GM12878 (cell line): Measurements from ENCODE around the gene TUBGCP2. TPM values are rescaled to one million over a fixed set of nuclear protein-coding genes. Genes with fewer than 3 reads are reported as not detected.

ENCODE experiments used
- ATAC-seq: fragments of 200-7000 bp; cut with Tn5 transposase; 3 replicates; pipeline ENCODE4 v1.9.1; 2020; ENCODE audit warnings: mild to moderate bottlenecking, moderate library complexity
- BruUV-seq: library from RNA; stranded (reverse); fragments of 400-500 nt; replicated peaks from 2 replicates; lab custom pipeline; 2021; lab: Mats Ljungman, UMichigan
- CTCF ChIA-PET: fragments of 300-600 bp; sonication (Branson Sonifier 250); formaldehyde crosslinking; extraction: SDS; loops from one replicate; lab custom pipeline; 2021; ENCODE audit warnings: inconsistent platforms; lab: Yijun Ruan, JAX
- POLR2A ChIA-PET: fragments of 350-600 bp; formaldehyde crosslinking; extraction: SDS; loops from one replicate; lab custom pipeline; 2021; ENCODE audit warnings: inconsistent platforms; lab: Charles Lee
- RAD21 ChIA-PET: fragments of 300-600 bp; sonication (Branson Sonifier 250); formaldehyde crosslinking; loops from one replicate; lab custom pipeline; 2023; ENCODE audit warnings: antibody characterized with exemption; ENCODE audit not compliant: unreplicated experiment; lab: Charles Lee
- SMC1A ChIA-PET: fragments of 300-600 bp; sonication (Branson Sonifier 250); formaldehyde crosslinking; loops from one replicate; lab custom pipeline; 2023; ENCODE audit not compliant: unreplicated experiment, uncharacterized antibody; lab: Charles Lee
- DNase-seq: peaks from one replicate; pipeline ENCODE4 v3.0.0-alpha.2; 2011; ENCODE audit warnings: low read depth, low spot score
- FAIRE-seq: peaks from 3 replicates; lab custom pipeline; 2011; peaks lifted over from hg19 to GRCh38; lab: Jason Lieb, UNC
- H2AFZ ChIP-seq: 2 replicates; pipeline ENCODE4 v1.6.0; 2011; ENCODE audit warnings: low read depth, low read length, control low read depth; ENCODE audit not compliant: control insufficient read depth
- H3K27ac ChIP-seq: 2 replicates; pipeline ENCODE4 v1.5.1; 2011; ENCODE audit warnings: control low read depth; ENCODE audit not compliant: control insufficient read depth, insufficient read depth
- H3K27me3 ChIP-seq, 2 experiments: replicated peaks in 1 of 2; 2 replicates each; pipeline versions ENCODE4 v1.6.0 to v1.6.1; 2011; ENCODE audit warnings: low read length in 1 of 2; ENCODE audit not compliant: control insufficient read depth in 2 of 2, insufficient read depth in 2 of 2
- H3K36me3 ChIP-seq, 2 experiments: 2 replicates each; pipeline ENCODE4 v1.5.1; 2011; ENCODE audit warnings: low read length in 1 of 2; ENCODE audit not compliant: control insufficient read depth in 2 of 2, insufficient read depth in 2 of 2
- H3K4me1 ChIP-seq: 2 replicates; pipeline ENCODE4 v1.6.1; 2011; ENCODE audit warnings: mild to moderate bottlenecking, low read length, moderate library complexity, mixed read lengths; ENCODE audit not compliant: control insufficient read depth, insufficient read depth
- H3K4me2 ChIP-seq: 2 replicates; pipeline ENCODE4 v1.6.0; 2011; ENCODE audit warnings: control low read depth; ENCODE audit not compliant: control insufficient read depth, insufficient read depth
- H3K4me3 ChIP-seq: fragments of 200-600 bp; sonication (generic); 2 replicates; pipeline ENCODE4 v1.5.1; 2016
- H3K79me2 ChIP-seq: 2 replicates; pipeline ENCODE4 v1.6.0; 2011; ENCODE audit warnings: low read length; ENCODE audit not compliant: control insufficient read depth, insufficient read depth
- H3K9ac ChIP-seq: 2 replicates; pipeline ENCODE4 v1.8.0; 2011; ENCODE audit warnings: low read length, control low read depth, mixed read lengths; ENCODE audit not compliant: control insufficient read depth, insufficient read depth
- H3K9me3 ChIP-seq: replicated peaks from 3 replicates; pipeline ENCODE4 v1.5.1; 2011; ENCODE audit warnings: mild to moderate bottlenecking, low read length; ENCODE audit not compliant: control insufficient read depth, insufficient read depth
- H4K20me1 ChIP-seq: 2 replicates; pipeline ENCODE4 v1.6.0; 2011; ENCODE audit not compliant: control insufficient read depth, insufficient read depth
- BHLHE40 ChIP-seq, 2 experiments: fragments of 450-650 bp in 1 of 2; IDR thresholded peaks; 2 replicates each; pipeline ENCODE4 v1.6.1; 2011 to 2017; ENCODE audit warnings: low read depth in 2 of 2, borderline replicate concordance in 1 of 2, improper control_type of control experiment in 1 of 2, low read length in 1 of 2, mild to moderate bottlenecking in 1 of 2
- CREB1 ChIP-seq: IDR thresholded peaks from 2 replicates; pipeline ENCODE4 v1.6.1; 2012; ENCODE audit warnings: low read depth, mild to moderate bottlenecking, inconsistent platforms
- MLLT1 ChIP-seq: fragments of 450-650 bp; IDR thresholded peaks from 2 replicates; pipeline ENCODE4 v1.6.1; 2016; ENCODE audit warnings: mild to moderate bottlenecking
- MXI1 ChIP-seq: fragments of 150-350 bp; IDR thresholded peaks from 2 replicates; pipeline ENCODE4 v1.6.1; 2011; ENCODE audit warnings: low read depth, mild to moderate bottlenecking, inconsistent platforms, low read length, improper control_type of control experiment
- NBN ChIP-seq: fragments of 450-650 bp; IDR thresholded peaks from 2 replicates; pipeline ENCODE4 v1.6.1; 2016
- NFXL1 ChIP-seq: fragments of 450-650 bp; IDR thresholded peaks from 2 replicates; pipeline ENCODE4 v1.6.1; 2017; ENCODE audit warnings: antibody characterized with exemption, mild to moderate bottlenecking, borderline replicate concordance
- PAX8 ChIP-seq: fragments of 450-650 bp; IDR thresholded peaks from 2 replicates; pipeline ENCODE4 v1.6.1; 2017; ENCODE audit warnings: mild to moderate bottlenecking, moderate library complexity
- POU2F2 ChIP-seq: IDR thresholded peaks from 3 replicates; pipeline ENCODE4 v1.6.1; 2011; ENCODE audit warnings: low read depth, mild to moderate bottlenecking, low read length, borderline replicate concordance
- RAD21 ChIP-seq: IDR thresholded peaks from 2 replicates; pipeline ENCODE4 v1.6.1; 2011; ENCODE audit warnings: mild to moderate bottlenecking, low read depth, low read length, moderate library complexity; ENCODE audit not compliant: insufficient read depth
- STAT1 ChIP-seq: fragments of 450-650 bp; conservative IDR thresholded peaks from 2 replicates; pipeline ENCODE4 v1.6.1; 2014; ENCODE audit warnings: antibody characterized with exemption, mild to moderate bottlenecking
- YBX1 ChIP-seq: fragments of 450-650 bp; IDR thresholded peaks from 2 replicates; pipeline ENCODE4 v1.6.1; 2016; ENCODE audit warnings: antibody characterized with exemption
- YY1 ChIP-seq: IDR thresholded peaks from 2 replicates; pipeline ENCODE4 v1.6.1; 2011; ENCODE audit warnings: low read depth, mild to moderate bottlenecking, low read length
- ZNF207 ChIP-seq: fragments of 450-650 bp; IDR thresholded peaks from 2 replicates; pipeline ENCODE4 v1.6.1; 2014; ENCODE audit warnings: antibody characterized with exemption, mild to moderate bottlenecking, borderline replicate concordance
- WGBS: methylation state at CpG from one replicate; pipeline ENCODE4 v1.1.6; 2016; ENCODE audit warnings: low lambda C conversion rate; ENCODE audit not compliant: insufficient replicate concordance, insufficient coverage; ENCODE audit errors: missing lambda C conversion rate; 5-methylcytosine and 5-hydroxymethylcytosine counted together
- in situ Hi-C: fragments of 300-500 bp; cut with MboI; formaldehyde crosslinking; loops from 9 replicates; pipeline ENCODE4 v1.14.3; 2018; ENCODE audit warnings: mixed read lengths
- intact Hi-C: fragments of 100-400 bp; cut with micrococcal nuclease; formaldehyde crosslinking; loops from one replicate; pipeline ENCODE4 v1.14.2; 2022; ENCODE audit not compliant: unreplicated experiment
- polyA plus RNA-seq, 11 experiments: library from polyadenylated mRNA; depleted of rRNA in 4 of 11; unstranded in 6 of 11; stranded (reverse) in 5 of 11; fragments of >200 nt; fragmentation: Nextera tagmentation in 4 of 11; fragmentation: Illumina TruSeq in 1 of 11; extraction: Ambion mirVana in 4 of 11; extraction: Trizol in 1 of 11; gene quantifications; 1 replicate in 1 of 11; 2 replicates in 10 of 11; pipeline versions ENCODE4 v1.2.1 to v1.2.3, GENCODE V29; 2011 to 2016; ENCODE audit warnings: inconsistent platforms in 2 of 11, missing spikeins in 2 of 11, low read depth in 1 of 11
- total RNA-seq, 4 experiments: library from RNA; depleted of rRNA in 3 of 4; stranded (reverse); fragments of >200 nt in 3 of 4; fragmentation: Illumina TruSeq in 1 of 4; extraction: Trizol in 1 of 4; gene quantifications; 2 replicates each; pipeline versions ENCODE4 v1.2.1 to v1.2.3, GENCODE V29; 2013 to 2021
- TF ChIP-seq, protein P1 (sequence below): IDR thresholded peaks from 2 replicates; pipeline ENCODE4 v1.6.1; 2012; ENCODE audit warnings: low read depth, low read length, improper control_type of control experiment
- TF ChIP-seq, protein P2 (sequence below): fragments of 450-650 bp; IDR thresholded peaks from 2 replicates; pipeline ENCODE4 v1.6.1; 2017; ENCODE audit warnings: borderline replicate concordance

The TUBGCP2 gene
- total and polyA plus RNA-seq, 10 of the 15 experiments (the other 5 are each of a cell fraction or from before 2014, with no cell fraction given) = 4.8 to 47.1 (median 34.7) TPM

- WGBS = 13% methylated on average over 37 of the region's 37 CpGs
- H2AFZ ChIP-seq = peak overlapping the region; percentile 51; the same call in 1 of the 2 replicates
- no TSS peak for BruUV-seq
- peak overlapping the region; percentile 40 for H3K4me2 ChIP-seq
- ChIA-PET RAD21 (interaction anchor here (0.7 to 1.7 kb wide), 14 partner anchors 9 to 173 kb away, joined by 3 to 12 read pairs (median 4); partner anchors contain the start of genes ECHS1 and MTG1), CTCF (interaction anchor here (0.6 to 3.8 kb wide), 36 partner anchors 9 to 287 kb away, joined by 3 to 36 read pairs (median 5); partner anchors contain the start of genes ECHS1, FUOM and PRAP1), POLR2A (interaction anchor here (0.8 kb wide), 1 partner anchor 194 kb away, joined by 3 read pairs; no protein-coding TSS in a partner anchor), SMC1A (interaction anchor here (0.6 to 1.7 kb wide), 15 partner anchors 9 to 171 kb away, joined by 3 to 6 read pairs (median 4); no protein-coding TSS in a partner anchor)
- H3K27ac ChIP-seq = no peak overlapping the region
- no peaks in the 10 kb centered on the region for H3K36me3 ChIP-seq
- in situ Hi-C loops = loop anchor here (5.0 kb wide), 1 partner anchor 168 kb away; no protein-coding TSS in a partner anchor
- H3K4me1 ChIP-seq = no peaks in the 10 kb centered on the region
- H3K79me2 ChIP-seq = no peaks in the 10 kb centered on the region
- no peaks in the 10 kb centered on the region for H4K20me1 ChIP-seq
- intact Hi-C loops = loop anchor here (1.0 to 5.0 kb wide), 3 partner anchors 63 to 279 kb away; partner anchors contain the start of gene MTG1
- H3K27me3 ChIP-seq = peaks cover 5 to 9% of the 10 kb centered on the region in 2 experiments
- H3K9ac ChIP-seq = no peak overlapping the region
- no peaks in the 10 kb centered on the region for H3K9me3 ChIP-seq
- ATAC-seq (peak; percentile 98), FAIRE-seq (peak; percentile 96), DNase-seq (no peak)
- no peak overlapping the region for H3K4me3 ChIP-seq
- TF ChIP-seq PAX8 (no peak), MXI1 (0 out of 2 replicates have a peak, but pooled peaks have one; percentile 23), NFXL1 (no peak), ZNF207 (no peak), MLLT1 (no peak), CREB1 (0 out of 2 replicates have a peak, but pooled peaks have one; percentile 34), RAD21 (peak; percentile 92), NBN (peak; percentile 36; the same call in 1 of the 2 replicates), YBX1 (no peak), BHLHE40 (IDR thresholded peaks at IDR 0.05; ENCODE audit: borderline replicate concordance in 1 of 2, low read depth in 2 of 2, low read length in 1 of 2) (peak; percentile 14 to 51; a peak in 2 of 4 replicates), POU2F2 (0 out of 3 replicates have a peak, but pooled peaks have one; percentile 17), YY1 (peak; percentile 69; the same call in 1 of the 2 replicates), STAT1 (no peak; the same call in 1 of the 2 replicates)
- TF ChIP-seq, protein P1, sequence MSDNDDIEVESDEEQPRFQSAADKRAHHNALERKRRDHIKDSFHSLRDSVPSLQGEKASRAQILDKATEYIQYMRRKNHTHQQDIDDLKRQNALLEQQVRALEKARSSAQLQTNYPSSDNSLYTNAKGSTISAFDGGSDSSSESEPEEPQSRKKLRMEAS = 0 out of 2 replicates have a peak, but pooled peaks have one; percentile 25
- TF ChIP-seq, protein P2, sequence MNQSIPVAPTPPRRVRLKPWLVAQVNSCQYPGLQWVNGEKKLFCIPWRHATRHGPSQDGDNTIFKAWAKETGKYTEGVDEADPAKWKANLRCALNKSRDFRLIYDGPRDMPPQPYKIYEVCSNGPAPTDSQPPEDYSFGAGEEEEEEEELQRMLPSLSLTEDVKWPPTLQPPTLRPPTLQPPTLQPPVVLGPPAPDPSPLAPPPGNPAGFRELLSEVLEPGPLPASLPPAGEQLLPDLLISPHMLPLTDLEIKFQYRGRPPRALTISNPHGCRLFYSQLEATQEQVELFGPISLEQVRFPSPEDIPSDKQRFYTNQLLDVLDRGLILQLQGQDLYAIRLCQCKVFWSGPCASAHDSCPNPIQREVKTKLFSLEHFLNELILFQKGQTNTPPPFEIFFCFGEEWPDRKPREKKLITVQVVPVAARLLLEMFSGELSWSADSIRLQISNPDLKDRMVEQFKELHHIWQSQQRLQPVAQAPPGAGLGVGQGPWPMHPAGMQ = no peak
Measured at GRCh38 chr10:133329491-133330202, 21.0 kb upstream of the TUBGCP2 start.
